ENCODE data around the gene CHD8. TPM values are rescaled to one million over a fixed set of nuclear protein-coding genes. Genes with fewer than 3 reads are reported as not detected.

Gene CHD8
- total and polyA plus RNA-seq, 2 of the 13 experiments (the other 11 are each of a cell fraction or from before 2014, with no cell fraction given) = 35.1 to 79.6 TPM

DNA sequence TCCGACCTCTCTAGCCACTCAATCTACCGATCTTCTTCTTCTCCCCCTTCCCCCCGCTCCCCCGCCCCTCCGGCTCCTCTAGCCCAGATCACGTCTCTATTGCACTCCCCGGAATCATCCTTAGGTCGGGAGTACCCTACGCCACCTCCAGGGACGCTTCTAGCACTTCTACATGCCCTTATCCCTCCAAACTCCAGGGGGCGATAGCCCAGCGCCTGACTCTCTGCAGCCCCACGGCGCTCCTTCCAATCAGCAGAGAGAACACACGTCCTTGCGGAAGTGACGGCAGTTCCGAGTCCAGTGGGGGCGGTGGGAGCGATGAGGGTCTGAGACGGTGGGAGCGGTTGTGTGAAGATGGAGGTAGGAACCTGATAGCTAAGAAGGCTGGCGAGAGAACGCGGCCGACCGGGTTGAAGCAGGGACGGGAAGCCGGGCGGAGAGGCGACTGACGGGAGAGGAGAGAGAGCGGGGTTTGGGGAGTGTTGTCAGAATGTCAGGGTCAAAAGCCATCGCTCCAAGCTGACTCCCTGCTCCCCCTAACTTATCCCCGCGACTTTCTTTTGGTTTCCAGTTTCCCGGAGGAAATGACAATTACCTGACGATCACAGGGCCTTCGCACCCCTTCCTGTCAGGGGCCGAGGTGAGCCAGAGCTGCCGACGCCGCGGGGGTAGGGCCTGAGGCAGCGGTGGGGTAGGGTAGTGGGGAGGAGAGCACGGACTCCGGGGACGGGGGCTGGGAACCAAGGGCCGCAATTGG is 21.2 kb upstream of the CHD8 start, which contains the start of the genes RAB2B and TOX4 (continued):
- TF ChIP-seq, protein P1, sequence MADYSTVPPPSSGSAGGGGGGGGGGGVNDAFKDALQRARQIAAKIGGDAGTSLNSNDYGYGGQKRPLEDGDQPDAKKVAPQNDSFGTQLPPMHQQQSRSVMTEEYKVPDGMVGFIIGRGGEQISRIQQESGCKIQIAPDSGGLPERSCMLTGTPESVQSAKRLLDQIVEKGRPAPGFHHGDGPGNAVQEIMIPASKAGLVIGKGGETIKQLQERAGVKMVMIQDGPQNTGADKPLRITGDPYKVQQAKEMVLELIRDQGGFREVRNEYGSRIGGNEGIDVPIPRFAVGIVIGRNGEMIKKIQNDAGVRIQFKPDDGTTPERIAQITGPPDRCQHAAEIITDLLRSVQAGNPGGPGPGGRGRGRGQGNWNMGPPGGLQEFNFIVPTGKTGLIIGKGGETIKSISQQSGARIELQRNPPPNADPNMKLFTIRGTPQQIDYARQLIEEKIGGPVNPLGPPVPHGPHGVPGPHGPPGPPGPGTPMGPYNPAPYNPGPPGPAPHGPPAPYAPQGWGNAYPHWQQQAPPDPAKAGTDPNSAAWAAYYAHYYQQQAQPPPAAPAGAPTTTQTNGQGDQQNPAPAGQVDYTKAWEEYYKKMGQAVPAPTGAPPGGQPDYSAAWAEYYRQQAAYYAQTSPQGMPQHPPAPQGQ (CRISPR knock-in tag; IDR thresholded peaks at IDR 0.05; ENCODE audit: borderline replicate concordance) = peak; percentile 96; the same call in 1 of the 2 replicates
- TF ChIP-seq BORCS8-MEF2B (CRISPR knock-in tag; IDR thresholded peaks at IDR 0.05) = peak; percentile 97
- TF ChIP-seq, protein P2, sequence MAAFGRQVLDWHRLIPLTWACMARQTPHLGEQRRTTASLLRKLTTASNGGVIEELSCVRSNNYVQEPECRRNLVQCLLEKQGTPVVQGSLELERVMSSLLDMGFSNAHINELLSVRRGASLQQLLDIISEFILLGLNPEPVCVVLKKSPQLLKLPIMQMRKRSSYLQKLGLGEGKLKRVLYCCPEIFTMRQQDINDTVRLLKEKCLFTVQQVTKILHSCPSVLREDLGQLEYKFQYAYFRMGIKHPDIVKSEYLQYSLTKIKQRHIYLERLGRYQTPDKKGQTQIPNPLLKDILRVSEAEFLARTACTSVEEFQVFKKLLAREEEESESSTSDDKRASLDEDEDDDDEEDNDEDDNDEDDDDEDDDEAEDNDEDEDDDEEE (CRISPR knock-in tag; IDR thresholded peaks at IDR 0.05) = no peak
- TF ChIP-seq SNAI1 (CRISPR knock-in tag; IDR thresholded peaks at IDR 0.05; ENCODE audit: borderline replicate concordance) = 0 out of 2 replicates have a peak, but pooled peaks have one; percentile 56
- TF ChIP-seq NCOA2 (CRISPR knock-in tag; IDR thresholded peaks at IDR 0.05) = peak; percentile 57; the same call in 1 of the 2 replicates
- TF ChIP-seq, protein P3, sequence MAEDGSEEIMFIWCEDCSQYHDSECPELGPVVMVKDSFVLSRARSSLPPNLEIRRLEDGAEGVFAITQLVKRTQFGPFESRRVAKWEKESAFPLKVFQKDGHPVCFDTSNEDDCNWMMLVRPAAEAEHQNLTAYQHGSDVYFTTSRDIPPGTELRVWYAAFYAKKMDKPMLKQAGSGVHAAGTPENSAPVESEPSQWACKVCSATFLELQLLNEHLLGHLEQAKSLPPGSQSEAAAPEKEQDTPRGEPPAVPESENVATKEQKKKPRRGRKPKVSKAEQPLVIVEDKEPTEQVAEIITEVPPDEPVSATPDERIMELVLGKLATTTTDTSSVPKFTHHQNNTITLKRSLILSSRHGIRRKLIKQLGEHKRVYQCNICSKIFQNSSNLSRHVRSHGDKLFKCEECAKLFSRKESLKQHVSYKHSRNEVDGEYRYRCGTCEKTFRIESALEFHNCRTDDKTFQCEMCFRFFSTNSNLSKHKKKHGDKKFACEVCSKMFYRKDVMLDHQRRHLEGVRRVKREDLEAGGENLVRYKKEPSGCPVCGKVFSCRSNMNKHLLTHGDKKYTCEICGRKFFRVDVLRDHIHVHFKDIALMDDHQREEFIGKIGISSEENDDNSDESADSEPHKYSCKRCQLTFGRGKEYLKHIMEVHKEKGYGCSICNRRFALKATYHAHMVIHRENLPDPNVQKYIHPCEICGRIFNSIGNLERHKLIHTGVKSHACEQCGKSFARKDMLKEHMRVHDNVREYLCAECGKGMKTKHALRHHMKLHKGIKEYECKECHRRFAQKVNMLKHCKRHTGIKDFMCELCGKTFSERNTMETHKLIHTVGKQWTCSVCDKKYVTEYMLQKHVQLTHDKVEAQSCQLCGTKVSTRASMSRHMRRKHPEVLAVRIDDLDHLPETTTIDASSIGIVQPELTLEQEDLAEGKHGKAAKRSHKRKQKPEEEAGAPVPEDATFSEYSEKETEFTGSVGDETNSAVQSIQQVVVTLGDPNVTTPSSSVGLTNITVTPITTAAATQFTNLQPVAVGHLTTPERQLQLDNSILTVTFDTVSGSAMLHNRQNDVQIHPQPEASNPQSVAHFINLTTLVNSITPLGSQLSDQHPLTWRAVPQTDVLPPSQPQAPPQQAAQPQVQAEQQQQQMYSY (CRISPR knock-in tag; IDR thresholded peaks at IDR 0.05) = no peak
- TF ChIP-seq ZNF530 (CRISPR knock-in tag; IDR thresholded peaks at IDR 0.05; ENCODE audit: low read depth) = no peak
- no peak for TF ChIP-seq ZNF329 (CRISPR knock-in tag; IDR thresholded peaks at IDR 0.05; ENCODE audit: low read depth)
- peak; percentile 89; the same call in 1 of the 2 replicates for TF ChIP-seq ZNF230 (CRISPR knock-in tag; IDR thresholded peaks at IDR 0.05)
- TF ChIP-seq NR2F2 (IDR thresholded peaks at IDR 0.05; ENCODE audit: borderline replicate concordance, low read depth) = peak; percentile 62; the same call in 1 of the 2 replicates
- TF ChIP-seq, protein P4, sequence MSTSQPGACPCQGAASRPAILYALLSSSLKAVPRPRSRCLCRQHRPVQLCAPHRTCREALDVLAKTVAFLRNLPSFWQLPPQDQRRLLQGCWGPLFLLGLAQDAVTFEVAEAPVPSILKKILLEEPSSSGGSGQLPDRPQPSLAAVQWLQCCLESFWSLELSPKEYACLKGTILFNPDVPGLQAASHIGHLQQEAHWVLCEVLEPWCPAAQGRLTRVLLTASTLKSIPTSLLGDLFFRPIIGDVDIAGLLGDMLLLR (CRISPR knock-in tag; IDR thresholded peaks at IDR 0.05) = peak; percentile 83
- TF ChIP-seq CHD4 (IDR thresholded peaks at IDR 0.05; ENCODE audit: borderline replicate concordance, low read length) = no peak
- peak; percentile 91 for TF ChIP-seq NFYB (CRISPR knock-in tag; IDR thresholded peaks at IDR 0.05)
- no peak for TF ChIP-seq PCBP2 (optimal IDR thresholded peaks at IDR 0.05; ENCODE audit: low read depth, low read length, poor library complexity, severe bottlenecking)
- peak; percentile 41; the same call in 1 of the 2 replicates for TF ChIP-seq ZNF772 (CRISPR knock-in tag; IDR thresholded peaks at IDR 0.05)
- peak; percentile 81 for TF ChIP-seq KLF6 (CRISPR knock-in tag; IDR thresholded peaks at IDR 0.05)
- TF ChIP-seq, protein P5, sequence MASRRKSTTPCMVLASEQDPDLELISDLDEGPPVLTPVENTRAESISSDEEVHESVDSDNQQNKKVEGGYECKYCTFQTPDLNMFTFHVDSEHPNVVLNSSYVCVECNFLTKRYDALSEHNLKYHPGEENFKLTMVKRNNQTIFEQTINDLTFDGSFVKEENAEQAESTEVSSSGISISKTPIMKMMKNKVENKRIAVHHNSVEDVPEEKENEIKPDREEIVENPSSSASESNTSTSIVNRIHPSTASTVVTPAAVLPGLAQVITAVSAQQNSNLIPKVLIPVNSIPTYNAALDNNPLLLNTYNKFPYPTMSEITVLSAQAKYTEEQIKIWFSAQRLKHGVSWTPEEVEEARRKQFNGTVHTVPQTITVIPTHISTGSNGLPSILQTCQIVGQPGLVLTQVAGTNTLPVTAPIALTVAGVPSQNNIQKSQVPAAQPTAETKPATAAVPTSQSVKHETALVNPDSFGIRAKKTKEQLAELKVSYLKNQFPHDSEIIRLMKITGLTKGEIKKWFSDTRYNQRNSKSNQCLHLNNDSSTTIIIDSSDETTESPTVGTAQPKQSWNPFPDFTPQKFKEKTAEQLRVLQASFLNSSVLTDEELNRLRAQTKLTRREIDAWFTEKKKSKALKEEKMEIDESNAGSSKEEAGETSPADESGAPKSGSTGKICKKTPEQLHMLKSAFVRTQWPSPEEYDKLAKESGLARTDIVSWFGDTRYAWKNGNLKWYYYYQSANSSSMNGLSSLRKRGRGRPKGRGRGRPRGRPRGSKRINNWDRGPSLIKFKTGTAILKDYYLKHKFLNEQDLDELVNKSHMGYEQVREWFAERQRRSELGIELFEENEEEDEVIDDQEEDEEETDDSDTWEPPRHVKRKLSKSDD (CRISPR knock-in tag; IDR thresholded peaks at IDR 0.05; ENCODE audit: low read depth) = peak; percentile 26; the same call in 1 of the 2 replicates
- no peak for TF ChIP-seq ATM (IDR thresholded peaks at IDR 0.05; ENCODE audit: borderline replicate concordance)
